Endothelial cell of umbilical vein (primary cell): ENCODE data around the gene ACSBG1. TPM values are rescaled to one million over a fixed set of nuclear protein-coding genes. Genes with fewer than 3 reads are reported as not detected.

Experiments used
- BruUV-seq: library from RNA; stranded (reverse); fragments of 400-500 nt; replicated peaks from 2 replicates; lab custom pipeline; 2021; lab: Mats Ljungman, UMichigan
- CTCF ChIA-PET: fragments of 300-600, 350-600 bp; sonication (Branson Sonifier 250); formaldehyde crosslinking; loops from one replicate; lab custom pipeline; 2021; ENCODE audit warnings: antibody characterized with exemption, inconsistent platforms; lab: Charles Lee
- POLR2A ChIA-PET: fragments of 300-600, 350-600 bp; sonication (Branson Sonifier 250); formaldehyde crosslinking; loops from one replicate; lab custom pipeline; 2021; ENCODE audit warnings: antibody characterized with exemption, inconsistent platforms; lab: Charles Lee
- DNase-seq: peaks from one replicate; pipeline ENCODE4 v3.0.0-alpha.2; 2011; ENCODE audit warnings: low read depth, low spot score
- FAIRE-seq: peaks from 2 replicates; lab custom pipeline; 2011; peaks lifted over from hg19 to GRCh38; lab: Jason Lieb, UNC
- H2AFZ ChIP-seq: 2 replicates; pipeline ENCODE4 v1.6.0; 2012; ENCODE audit warnings: low read depth, low read length, control low read depth, inconsistent platforms
- H3K27ac ChIP-seq: 2 replicates; pipeline ENCODE4 v1.5.1; 2011; ENCODE audit warnings: low read depth, mild to moderate bottlenecking, control low read depth, low read length, moderate library complexity; ENCODE audit not compliant: insufficient read depth
- H3K27me3 ChIP-seq, 2 experiments: 2 replicates each; pipeline versions ENCODE4 v1.6.0 to v1.6.1; 2011; ENCODE audit warnings: low read length in 2 of 2, mixed read lengths in 1 of 2; ENCODE audit not compliant: control insufficient read depth in 2 of 2, insufficient read depth in 2 of 2
- H3K36me3 ChIP-seq, 2 experiments: 2 replicates in 1 of 2; 3 replicates in 1 of 2; pipeline ENCODE4 v1.5.1; 2011; ENCODE audit warnings: low read length in 2 of 2, mild to moderate bottlenecking in 1 of 2, moderate library complexity in 1 of 2; ENCODE audit not compliant: control insufficient read depth in 2 of 2, insufficient read depth in 2 of 2; ENCODE audit errors: extremely low read depth in 1 of 2
- H3K4me1 ChIP-seq: 3 replicates; pipeline ENCODE4 v1.5.1; 2011; ENCODE audit warnings: mild to moderate bottlenecking, low read length; ENCODE audit not compliant: control insufficient read depth, insufficient read depth; ENCODE audit errors: extremely low read depth
- H3K4me2 ChIP-seq: 2 replicates; pipeline ENCODE4 v1.6.1; 2011; ENCODE audit warnings: low read length, control low read depth, mixed read lengths; ENCODE audit not compliant: insufficient read depth
- H3K4me3 ChIP-seq, 3 experiments: fragments of 200-600 bp in 1 of 3; sonication (generic), shearing (Covaris generic) in 1 of 3; replicated peaks in 1 of 3; 2 replicates each; pipeline ENCODE4 v1.5.1; 2011 to 2016; ENCODE audit warnings: control low read depth in 3 of 3, low read length in 3 of 3, mild to moderate bottlenecking in 2 of 3, inconsistent platforms in 1 of 3, low read depth in 1 of 3, moderate library complexity in 1 of 3; ENCODE audit not compliant: insufficient read depth in 1 of 3
- H3K79me2 ChIP-seq: 2 replicates; pipeline ENCODE4 v1.6.0; 2012; ENCODE audit warnings: low read length, inconsistent platforms; ENCODE audit not compliant: control insufficient read depth, insufficient read depth
- H3K9ac ChIP-seq: replicated peaks from 2 replicates; pipeline ENCODE3; 2011; ENCODE audit warnings: low read length, control low read depth; ENCODE audit not compliant: insufficient read depth; ENCODE audit errors: extremely low read depth
- H3K9me1 ChIP-seq: replicated peaks from 3 replicates; pipeline ENCODE4 v1.6.0; 2011; ENCODE audit warnings: mild to moderate bottlenecking, low read length; ENCODE audit not compliant: control insufficient read depth, insufficient read depth; ENCODE audit errors: extremely low read depth
- H3K9me3 ChIP-seq: replicated peaks from 2 replicates; pipeline ENCODE4 v1.5.1; 2012; ENCODE audit warnings: low read length, inconsistent platforms; ENCODE audit not compliant: control insufficient read depth, insufficient read depth
- H4K20me1 ChIP-seq: replicated peaks from 2 replicates; pipeline ENCODE3; 2011; ENCODE audit warnings: mild to moderate bottlenecking, low read length; ENCODE audit not compliant: control insufficient read depth, insufficient read depth; ENCODE audit errors: extremely low read depth
- EZH2 ChIP-seq: IDR thresholded peaks from 2 replicates; pipeline ENCODE4 v1.6.1; 2012; ENCODE audit warnings: borderline replicate concordance, low read depth, mild to moderate bottlenecking, moderate library complexity, low read length, inconsistent platforms; ENCODE audit not compliant: severe bottlenecking
- FOS ChIP-seq: IDR thresholded peaks from 2 replicates; pipeline ENCODE4 v1.6.1; 2011; ENCODE audit warnings: mild to moderate bottlenecking, low read length, moderate library complexity, borderline replicate concordance; ENCODE audit not compliant: insufficient read depth
- GATA2 ChIP-seq: IDR thresholded peaks from 2 replicates; pipeline ENCODE4 v1.7.0; 2011; ENCODE audit warnings: low read depth, mild to moderate bottlenecking, moderate library complexity, mixed read lengths, low read length; ENCODE audit not compliant: insufficient read length, insufficient read depth
- JUN ChIP-seq: IDR thresholded peaks from 2 replicates; pipeline ENCODE4 v1.6.1; 2011; ENCODE audit warnings: borderline replicate concordance, low read depth; ENCODE audit not compliant: insufficient read length, insufficient read depth
- MYC ChIP-seq: IDR thresholded peaks from one replicate; pipeline ENCODE4 v1.6.1; 2011; ENCODE audit warnings: mild to moderate bottlenecking, low read depth, low read length
- POLR2A ChIP-seq: IDR thresholded peaks from 2 replicates; pipeline ENCODE4 v1.6.1; 2012; ENCODE audit warnings: low read depth, mild to moderate bottlenecking, control low read depth, low read length
- POLR2AphosphoS5 ChIP-seq: IDR thresholded peaks from 2 replicates; pipeline ENCODE4 v1.6.1; 2012; ENCODE audit warnings: low read depth, mild to moderate bottlenecking, control low read depth, low read length, moderate library complexity; ENCODE audit not compliant: insufficient read depth
- dilution Hi-C: fragments of 300-500 bp; cut with MboI; formaldehyde crosslinking; loops from one replicate; pipeline ENCODE4 v1.15.0; 2019; ENCODE audit warnings: low sequenced_read_pairs; ENCODE audit not compliant: extremely low pct_ligation_motif_present
- intact Hi-C: fragments of 100-400 bp; cut with micrococcal nuclease; formaldehyde crosslinking; loops from one replicate; pipeline ENCODE4 v1.10.0; 2022
- polyA plus RNA-seq, 4 experiments: library from polyadenylated mRNA; depleted of rRNA in 3 of 4; stranded (reverse) in 3 of 4; unstranded in 1 of 4; fragments of >200 nt; gene quantifications; 2 replicates each; pipeline versions ENCODE4 v1.2.1 to v1.2.3, GENCODE V29; 2011 to 2012; ENCODE audit warnings: missing spikeins in 1 of 4
- total RNA-seq: library from RNA; stranded (reverse); gene quantifications from 2 replicates; pipeline ENCODE4 v1.2.3, GENCODE V29; 2021
- TF ChIP-seq, protein P1 (sequence below), 2 donors: IDR thresholded peaks; 1 replicate in 1 of 2; 2 replicates in 1 of 2; pipeline ENCODE4 v1.5.1; 2011; ENCODE audit warnings: low read length in 2 of 2, mild to moderate bottlenecking in 2 of 2, moderate library complexity in 2 of 2, control low read depth in 1 of 2, inconsistent platforms in 1 of 2, low read depth in 1 of 2; ENCODE audit not compliant: insufficient read depth in 1 of 2; ENCODE audit errors: extremely low read depth in 1 of 2
- TF ChIP-seq, protein P2 (sequence below): IDR thresholded peaks from 2 replicates; pipeline ENCODE4 v1.6.1; 2011; ENCODE audit not compliant: insufficient read depth, insufficient read length

Gene ACSBG1
- total and polyA plus RNA-seq, 2 donors (not counting 3 experiments of a cell fraction or from before 2014, with no cell fraction given), result not detected

GRCh38 chr15:78259232-78259631 is 24.9 kb upstream of the ACSBG1 start:
- POLR2A ChIA-PET, result no interaction called here
- CTCF ChIA-PET, result no interaction called here
- intact Hi-C loops, result no loop called here

More at GRCh38 chr15:78259232-78259631, 24.9 kb upstream of the ACSBG1 start:
- no peak overlapping the region for H2AFZ ChIP-seq
- H3K9ac ChIP-seq, result no peak overlapping the region
- no peak overlapping the region for H3K27ac ChIP-seq
- no peaks in the 10 kb centered on the region for H3K79me2 ChIP-seq
- TF ChIP-seq JUN (no peak), POLR2AphosphoS5 (no peak), GATA2 (no peak), FOS (no peak), POLR2A (no peak), MYC (no peak), EZH2 (no peak)
- TF ChIP-seq, protein P1, sequence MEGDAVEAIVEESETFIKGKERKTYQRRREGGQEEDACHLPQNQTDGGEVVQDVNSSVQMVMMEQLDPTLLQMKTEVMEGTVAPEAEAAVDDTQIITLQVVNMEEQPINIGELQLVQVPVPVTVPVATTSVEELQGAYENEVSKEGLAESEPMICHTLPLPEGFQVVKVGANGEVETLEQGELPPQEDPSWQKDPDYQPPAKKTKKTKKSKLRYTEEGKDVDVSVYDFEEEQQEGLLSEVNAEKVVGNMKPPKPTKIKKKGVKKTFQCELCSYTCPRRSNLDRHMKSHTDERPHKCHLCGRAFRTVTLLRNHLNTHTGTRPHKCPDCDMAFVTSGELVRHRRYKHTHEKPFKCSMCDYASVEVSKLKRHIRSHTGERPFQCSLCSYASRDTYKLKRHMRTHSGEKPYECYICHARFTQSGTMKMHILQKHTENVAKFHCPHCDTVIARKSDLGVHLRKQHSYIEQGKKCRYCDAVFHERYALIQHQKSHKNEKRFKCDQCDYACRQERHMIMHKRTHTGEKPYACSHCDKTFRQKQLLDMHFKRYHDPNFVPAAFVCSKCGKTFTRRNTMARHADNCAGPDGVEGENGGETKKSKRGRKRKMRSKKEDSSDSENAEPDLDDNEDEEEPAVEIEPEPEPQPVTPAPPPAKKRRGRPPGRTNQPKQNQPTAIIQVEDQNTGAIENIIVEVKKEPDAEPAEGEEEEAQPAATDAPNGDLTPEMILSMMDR (IDR thresholded peaks at IDR 0.05; ENCODE audit: extremely low read depth in 1 of 2, insufficient read depth in 1 of 2, low read depth in 1 of 2, low read length in 2 of 2), result no peak
- TF ChIP-seq, protein P2, sequence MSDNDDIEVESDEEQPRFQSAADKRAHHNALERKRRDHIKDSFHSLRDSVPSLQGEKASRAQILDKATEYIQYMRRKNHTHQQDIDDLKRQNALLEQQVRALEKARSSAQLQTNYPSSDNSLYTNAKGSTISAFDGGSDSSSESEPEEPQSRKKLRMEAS, result no peak
- no peaks in the 10 kb centered on the region for H3K36me3 ChIP-seq
- H3K4me2 ChIP-seq, result no peak overlapping the region
- DNase-seq (no peak), FAIRE-seq (no peak)
- no TSS peak for BruUV-seq
- peaks cover 0 to 3% of the 10 kb centered on the region in 2 experiments for H3K27me3 ChIP-seq
- H3K9me1 ChIP-seq, result no peaks in the 10 kb centered on the region
- dilution Hi-C loops, result no loop called here
- no peaks in the 10 kb centered on the region for H3K4me1 ChIP-seq
- no peak overlapping the region for H3K4me3 ChIP-seq
- H4K20me1 ChIP-seq, result no peaks in the 10 kb centered on the region
- H3K9me3 ChIP-seq, result no peaks in the 10 kb centered on the region
